Activated T-helper 1 cell treated with anti-CD3 and anti-CD28 coated beads, Interleukin-12 subunit alpha, Interleukin-12 subunit beta, Interleukin-2, Interleukin-4 antibody, amounts not matched to agents 30 ng/mL and 10 ng/mL and 1 ng/mL, durations not matched to agents 14 hours and 24 hours and 36 hours (primary cell): ENCODE data around the gene IRS4. TPM values are rescaled to one million over a fixed set of nuclear protein-coding genes. Genes with fewer than 3 reads are reported as not detected.

Experiments
- DNase-seq: peaks from one replicate; pipeline ENCODE4 v3.0.0; 2021; ENCODE audit warnings: low spot score
- H3K27ac Mint-ChIP-seq: one replicate; pipeline ENCODE4 v1.8.0; 2021; ENCODE audit warnings: mild to moderate bottlenecking, mixed read lengths
- H3K27me3 Mint-ChIP-seq: one replicate; pipeline ENCODE4 v1.8.0; 2022; ENCODE audit warnings: mild to moderate bottlenecking, moderate library complexity, mixed read lengths; ENCODE audit not compliant: insufficient read depth
- H3K36me3 Mint-ChIP-seq: one replicate; pipeline ENCODE4 v1.8.0; 2021; ENCODE audit warnings: low read depth, mixed read lengths
- H3K4me1 Mint-ChIP-seq: one replicate; pipeline ENCODE4 v1.8.0; 2021; ENCODE audit warnings: low read depth, mixed read lengths
- H3K4me3 Mint-ChIP-seq: one replicate; pipeline ENCODE4 v1.8.0; 2021; ENCODE audit warnings: mild to moderate bottlenecking, moderate library complexity, mixed read lengths
- H3K9me3 Mint-ChIP-seq: one replicate; pipeline ENCODE4 v1.8.0; 2021; ENCODE audit warnings: mixed read lengths
- intact Hi-C: fragments of 100-400 bp; cut with micrococcal nuclease; formaldehyde crosslinking; loops from one replicate; pipeline ENCODE4 v1.15.1; 2024
- total RNA-seq: library from RNA; stranded (reverse); gene quantifications from 2 replicates; pipeline ENCODE4 v1.2.3, GENCODE V29; 2022

IRS4 gene
- total RNA-seq, 1 donor from 2014 or later: 0.05 TPM

GRCh38 chrX:108712886-108713285 is 23.5 kb downstream of the IRS4 start:
- no peak overlapping the region for H3K4me3 Mint-ChIP-seq
- no peak for DNase-seq
- intact Hi-C loops: no loop called here
- H3K9me3 Mint-ChIP-seq: no peaks in the 10 kb centered on the region
- no peaks in the 10 kb centered on the region for H3K27me3 Mint-ChIP-seq
- no peaks in the 10 kb centered on the region for H3K36me3 Mint-ChIP-seq
- no peaks in the 10 kb centered on the region for H3K4me1 Mint-ChIP-seq
- no peak overlapping the region for H3K27ac Mint-ChIP-seq

GRCh38 chrX:108704839-108705238 is 31.5 kb downstream of the IRS4 start:
- no peak for DNase-seq
- H3K27me3 Mint-ChIP-seq: no peaks in the 10 kb centered on the region
- no peak overlapping the region for H3K4me3 Mint-ChIP-seq
- H3K27ac Mint-ChIP-seq: no peak overlapping the region
- no peaks in the 10 kb centered on the region for H3K36me3 Mint-ChIP-seq
- intact Hi-C loops: no loop called here
- no peaks in the 10 kb centered on the region for H3K4me1 Mint-ChIP-seq
- H3K9me3 Mint-ChIP-seq: no peaks in the 10 kb centered on the region

GRCh38 chrX:108702530-108702929 is 33.8 kb downstream of the IRS4 start:
- Mint-ChIP-seq H3K36me3 (no peaks in the 10 kb centered on the region), H3K9me3 (no peaks in the 10 kb centered on the region), H3K4me3 (no peak overlapping the region), H3K27me3 (no peaks in the 10 kb centered on the region), H3K27ac (no peak overlapping the region), H3K4me1 (no peaks in the 10 kb centered on the region)
- DNase-seq: no peak
- intact Hi-C loops: no loop called here

GRCh38 chrX:108701633-108702032 is 34.7 kb downstream of the IRS4 start:
- DNase-seq: no peak
- H3K27me3 Mint-ChIP-seq: no peaks in the 10 kb centered on the region
- no peaks in the 10 kb centered on the region for H3K4me1 Mint-ChIP-seq
- no peaks in the 10 kb centered on the region for H3K9me3 Mint-ChIP-seq
- intact Hi-C loops: no loop called here
- H3K4me3 Mint-ChIP-seq: no peak overlapping the region
- H3K27ac Mint-ChIP-seq: no peak overlapping the region
- H3K36me3 Mint-ChIP-seq: no peaks in the 10 kb centered on the region

GRCh38 chrX:108699368-108699767 is 37.0 kb downstream of the IRS4 start:
- intact Hi-C loops: no loop called here
- Mint-ChIP-seq H3K27ac (no peak overlapping the region), H3K4me1 (no peaks in the 10 kb centered on the region), H3K4me3 (no peak overlapping the region), H3K9me3 (no peaks in the 10 kb centered on the region), H3K36me3 (no peaks in the 10 kb centered on the region), H3K27me3 (no peaks in the 10 kb centered on the region)
- no peak for DNase-seq

- no peak overlapping the region for H3K27ac Mint-ChIP-seq
- H3K9me3 Mint-ChIP-seq: no peaks in the 10 kb centered on the region
- no peaks in the 10 kb centered on the region for H3K36me3 Mint-ChIP-seq
- H3K4me3 Mint-ChIP-seq: no peak overlapping the region
- intact Hi-C loops: no loop called here
- H3K27me3 Mint-ChIP-seq: no peaks in the 10 kb centered on the region
- no peaks in the 10 kb centered on the region for H3K4me1 Mint-ChIP-seq
- no peak for DNase-seq
Measured at GRCh38 chrX:108696690-108697089, 39.7 kb downstream of the IRS4 start.
